GM21786 (cell line): ENCODE results near the gene RSPO4.

Source experiments
- ATAC-seq: cut with Tn5 transposase; IDR thresholded peaks from one replicate; pipeline ENCODE4 v1.9.1; 2021; ENCODE audit not compliant: unreplicated experiment

Gene RSPO4

GRCh38 chr20:911882-912600, 90.1 kb downstream of the RSPO4 start:
- no peak for ATAC-seq

- no peak for ATAC-seq
These were observed 91.0 kb downstream of the RSPO4 start for GRCh38 chr20:910870-911770.

- no peak for ATAC-seq
These were observed 91.8 kb downstream of the RSPO4 start for GRCh38 chr20:910132-910869.

- no peak for ATAC-seq
These were observed 92.5 kb downstream of the RSPO4 start for GRCh38 chr20:909641-910040.
